ENCODE results near the gene E4F1.

E4F1 gene

DNA sequence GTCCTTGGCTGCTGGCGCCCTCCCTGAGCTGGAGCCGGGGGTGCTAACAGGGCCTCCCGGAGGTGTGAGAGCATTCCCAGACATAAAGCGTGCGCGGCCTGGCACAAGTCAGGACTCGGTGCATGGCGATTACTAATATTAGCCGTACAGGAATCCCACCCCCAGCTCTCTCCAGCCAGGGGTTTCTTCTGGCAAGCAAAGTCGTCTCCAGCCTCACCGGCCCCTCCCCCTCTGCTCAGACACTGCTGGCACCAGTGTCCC lies 32.0 kb upstream of the E4F1 start:
- DNase-seq (ENCODE audit: low spot score): no peak
- POLR2A ChIA-PET (ENCODE audit: low non-redundant PET): no interaction called here
- peak overlapping the region; percentile 14; the same call in 1 of the 2 replicates for H3K27ac ChIP-seq
- TF ChIP-seq, protein P1, sequence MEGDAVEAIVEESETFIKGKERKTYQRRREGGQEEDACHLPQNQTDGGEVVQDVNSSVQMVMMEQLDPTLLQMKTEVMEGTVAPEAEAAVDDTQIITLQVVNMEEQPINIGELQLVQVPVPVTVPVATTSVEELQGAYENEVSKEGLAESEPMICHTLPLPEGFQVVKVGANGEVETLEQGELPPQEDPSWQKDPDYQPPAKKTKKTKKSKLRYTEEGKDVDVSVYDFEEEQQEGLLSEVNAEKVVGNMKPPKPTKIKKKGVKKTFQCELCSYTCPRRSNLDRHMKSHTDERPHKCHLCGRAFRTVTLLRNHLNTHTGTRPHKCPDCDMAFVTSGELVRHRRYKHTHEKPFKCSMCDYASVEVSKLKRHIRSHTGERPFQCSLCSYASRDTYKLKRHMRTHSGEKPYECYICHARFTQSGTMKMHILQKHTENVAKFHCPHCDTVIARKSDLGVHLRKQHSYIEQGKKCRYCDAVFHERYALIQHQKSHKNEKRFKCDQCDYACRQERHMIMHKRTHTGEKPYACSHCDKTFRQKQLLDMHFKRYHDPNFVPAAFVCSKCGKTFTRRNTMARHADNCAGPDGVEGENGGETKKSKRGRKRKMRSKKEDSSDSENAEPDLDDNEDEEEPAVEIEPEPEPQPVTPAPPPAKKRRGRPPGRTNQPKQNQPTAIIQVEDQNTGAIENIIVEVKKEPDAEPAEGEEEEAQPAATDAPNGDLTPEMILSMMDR (conservative IDR thresholded peaks at IDR 0.05; ENCODE audit: low read depth): no peak
- CTCF ChIA-PET: no interaction called here

DNA sequence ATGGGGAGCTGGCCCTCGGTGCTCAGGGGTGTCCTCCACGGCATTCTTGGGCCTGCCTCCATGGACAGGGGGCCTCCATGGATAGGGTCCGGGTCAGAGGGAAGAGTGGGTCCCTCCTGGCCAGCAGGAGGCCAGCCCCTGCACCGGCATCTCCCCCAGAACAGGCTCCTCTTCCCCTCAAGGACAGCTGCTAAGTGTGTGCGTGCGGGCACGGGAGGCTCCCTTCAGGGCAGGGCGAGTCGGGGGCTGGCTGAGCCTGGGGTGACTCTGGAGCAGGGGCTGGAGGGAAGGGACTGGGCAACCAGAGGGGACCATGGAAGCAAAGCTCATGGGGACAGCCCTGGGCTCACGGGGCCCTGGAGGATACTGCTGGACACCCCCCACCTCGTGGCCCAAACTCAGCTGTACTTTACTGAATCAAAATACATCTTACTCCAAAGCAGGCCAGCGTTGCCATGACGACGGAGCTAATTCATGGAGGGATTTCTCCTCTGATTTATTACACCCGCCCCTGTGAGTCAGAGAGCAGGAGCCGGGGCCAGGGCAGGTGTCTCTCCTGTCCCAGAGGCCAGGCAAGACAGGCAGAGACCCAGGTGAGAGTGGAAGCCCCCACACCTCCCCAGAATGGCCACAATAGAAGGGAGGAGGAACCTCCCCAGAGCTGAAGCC lies 29.1 kb upstream of the E4F1 start:
- ChIA-PET CTCF (interaction anchor here (0.6 to 2.5 kb wide), 18 partner anchors 9 to 324 kb away, joined by 3 to 10 read pairs (median 3); partner anchors contain the start of genes ECI1, MLST8 and TEDC2), POLR2A (ENCODE audit: low non-redundant PET) (interaction anchor here (1.0 to 1.5 kb wide), 3 partner anchors 31 to 57 kb away, joined by 3 to 9 read pairs (median 4); partner anchors contain the start of gene ECI1)
- TF ChIP-seq, protein P1 (conservative IDR thresholded peaks at IDR 0.05; ENCODE audit: low read depth): no peak
- no peak overlapping the region; the same call in 1 of the 2 replicates for H3K27ac ChIP-seq
- peak; percentile 74 for DNase-seq (ENCODE audit: low spot score)

GRCh38 chr16:2194852-2195321 lies 28.5 kb upstream of the E4F1 start:
- no peak overlapping the region; the same call in 1 of the 2 replicates for H3K27ac ChIP-seq
- CTCF ChIA-PET: interaction anchor here (0.6 to 2.5 kb wide), 20 partner anchors 9 to 307 kb away, joined by 3 to 10 read pairs (median 4); partner anchors contain the start of genes MLST8 and TEDC2
- peak; percentile 55 for DNase-seq (ENCODE audit: low spot score)
- TF ChIP-seq, protein P1 (conservative IDR thresholded peaks at IDR 0.05; ENCODE audit: low read depth): peak; percentile 57
- POLR2A ChIA-PET (ENCODE audit: low non-redundant PET): interaction anchor here (1.0 to 1.5 kb wide), 3 partner anchors 31 to 56 kb away, joined by 3 to 9 read pairs (median 4); partner anchors contain the start of gene ECI1

DNA sequence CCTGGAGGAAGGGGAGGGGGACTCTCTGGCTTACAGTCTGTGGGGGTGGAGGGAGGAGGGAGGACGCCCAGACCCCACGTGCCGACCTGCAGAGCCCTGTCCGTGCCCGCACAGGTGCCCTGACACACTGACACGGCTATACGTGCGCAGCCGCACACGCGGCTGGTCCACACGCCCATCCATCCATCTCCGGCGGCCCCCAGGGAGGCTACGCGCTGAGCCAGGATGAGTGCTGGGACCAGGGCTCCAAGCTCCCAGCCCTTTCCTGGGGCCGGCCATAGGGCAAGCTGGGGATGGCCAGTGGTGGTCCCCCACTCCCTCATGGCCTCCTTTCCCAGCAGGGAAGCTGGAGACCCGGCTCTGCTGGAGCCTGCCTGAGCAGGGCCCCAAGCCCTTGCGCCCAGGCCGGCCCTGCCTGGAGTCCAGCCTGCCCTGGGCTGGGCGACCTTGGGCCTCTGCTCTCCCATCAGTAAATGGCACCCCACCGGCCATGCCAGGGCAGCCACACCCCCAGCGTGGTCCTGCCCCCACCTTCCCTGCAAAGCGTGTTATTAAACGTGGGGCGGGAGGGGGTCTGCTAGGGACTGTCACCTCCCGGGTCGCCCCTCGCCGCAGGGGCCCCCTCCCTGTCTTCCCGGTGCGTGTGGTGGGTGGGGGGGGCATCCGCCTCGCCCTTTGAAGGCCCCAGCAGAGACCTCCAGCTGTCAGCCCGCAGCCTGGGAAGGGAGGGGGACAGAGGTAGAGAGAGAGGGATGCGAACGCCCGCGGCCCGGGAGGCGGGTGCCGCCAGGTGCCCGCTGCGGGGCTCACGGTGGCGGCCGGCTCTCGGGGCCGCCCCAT lies 27.8 kb upstream of the E4F1 start:
- DNase-seq (ENCODE audit: low spot score): no peak
- H3K27ac ChIP-seq: no peak overlapping the region
- POLR2A ChIA-PET (ENCODE audit: low non-redundant PET): interaction anchor here (1.1 to 1.5 kb wide), 2 partner anchors 43 to 55 kb away, joined by 3 to 9 read pairs; partner anchors contain the start of gene ECI1
- CTCF ChIA-PET: interaction anchor here (0.6 to 2.5 kb wide), 15 partner anchors 8 to 437 kb away, joined by 3 to 10 read pairs (median 4); partner anchors contain the start of genes MLST8 and TEDC2
- TF ChIP-seq, protein P1 (conservative IDR thresholded peaks at IDR 0.05; ENCODE audit: low read depth): no peak

DNA sequence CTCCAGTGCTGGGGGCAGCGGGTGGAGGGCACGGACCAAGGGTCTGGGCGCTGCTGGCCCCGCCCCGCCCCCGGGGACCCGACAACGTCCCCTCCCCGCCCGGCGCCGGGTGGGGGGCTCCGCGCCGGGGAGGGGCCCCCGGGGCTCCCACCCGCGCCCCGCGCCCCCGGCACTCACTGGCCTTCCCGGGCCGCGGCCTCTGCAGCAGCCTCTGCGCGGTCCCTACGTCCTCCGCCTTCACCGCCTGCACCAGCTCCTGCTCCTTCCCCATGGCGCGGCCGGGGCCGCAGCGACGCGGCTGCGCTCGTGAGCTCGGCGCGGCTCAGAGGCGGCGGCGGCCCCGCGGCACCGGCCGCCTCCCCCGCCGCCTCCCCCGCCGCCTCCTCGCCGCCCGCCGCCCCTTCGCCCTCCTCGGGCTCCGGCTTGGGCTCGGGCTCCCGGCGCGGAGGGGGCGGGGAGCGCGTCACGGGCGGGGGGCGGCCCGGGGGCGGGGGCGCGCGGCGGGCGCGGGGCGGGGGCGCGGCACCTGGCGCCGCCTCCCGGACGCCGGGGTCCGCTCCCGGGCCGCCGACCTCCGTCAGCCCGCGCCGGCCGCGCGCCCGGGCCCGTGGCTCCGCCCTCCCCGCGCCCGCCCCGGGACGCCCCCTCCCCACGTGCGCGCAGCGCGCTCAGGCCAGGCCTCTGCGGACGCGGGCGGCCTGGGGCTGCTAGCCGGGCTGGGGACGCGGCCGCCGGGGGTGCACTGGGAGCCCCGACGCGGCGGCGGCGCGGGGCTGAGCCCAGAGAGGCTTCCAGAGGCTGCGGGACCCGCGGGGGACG lies 27.0 kb upstream of the E4F1 start, which contains the start of gene CASKIN1:
TSS of gene CASKIN1 (minus strand) at position 444 of the 819 bp plus-strand sequence. CDS start at position 271, 173 bp downstream.
- ChIA-PET POLR2A (ENCODE audit: low non-redundant PET) (no interaction called here), CTCF (interaction anchor here (0.7 to 2.5 kb wide), 3 partner anchors 305 to 438 kb away, joined by 3 to 10 read pairs (median 3); no protein-coding TSS in a partner anchor)
- no peak for DNase-seq (ENCODE audit: low spot score)
- TF ChIP-seq, protein P1 (conservative IDR thresholded peaks at IDR 0.05; ENCODE audit: low read depth): no peak
- H3K27ac ChIP-seq: no peak within 1 kb of the TSS
